ENCODE results near the gene KEAP1. TPM values are rescaled to one million over a fixed set of nuclear protein-coding genes. Genes with fewer than 3 reads are reported as not detected.

Gene KEAP1
- total and polyA plus RNA-seq, 9 of the 15 experiments (the other 6 are each of a cell fraction or from before 2014, with no cell fraction given): 2.1 to 95.6 (median 64.3) TPM

- no peak for TF ChIP-seq CEBPZ (IDR thresholded peaks at IDR 0.05; ENCODE audit: borderline replicate concordance, low read depth, low read length)
- no peak for TF ChIP-seq ZBTB12 (CRISPR knock-in tag; IDR thresholded peaks at IDR 0.05)
- TF ChIP-seq LEF1 (IDR thresholded peaks at IDR 0.05): no peak
- no peak for TF ChIP-seq SAP30 (IDR thresholded peaks at IDR 0.05; ENCODE audit: borderline replicate concordance, insufficient read depth, low read depth, low read length, poor library complexity, severe bottlenecking)
- TF ChIP-seq POLR3A (IDR thresholded peaks at IDR 0.05; ENCODE audit: borderline replicate concordance, extremely low read depth, insufficient read depth, insufficient read length): no peak
- TF ChIP-seq, protein P1, sequence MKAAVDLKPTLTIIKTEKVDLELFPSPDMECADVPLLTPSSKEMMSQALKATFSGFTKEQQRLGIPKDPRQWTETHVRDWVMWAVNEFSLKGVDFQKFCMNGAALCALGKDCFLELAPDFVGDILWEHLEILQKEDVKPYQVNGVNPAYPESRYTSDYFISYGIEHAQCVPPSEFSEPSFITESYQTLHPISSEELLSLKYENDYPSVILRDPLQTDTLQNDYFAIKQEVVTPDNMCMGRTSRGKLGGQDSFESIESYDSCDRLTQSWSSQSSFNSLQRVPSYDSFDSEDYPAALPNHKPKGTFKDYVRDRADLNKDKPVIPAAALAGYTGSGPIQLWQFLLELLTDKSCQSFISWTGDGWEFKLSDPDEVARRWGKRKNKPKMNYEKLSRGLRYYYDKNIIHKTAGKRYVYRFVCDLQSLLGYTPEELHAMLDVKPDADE (conservative IDR thresholded peaks at IDR 0.05; ENCODE audit: control insufficient read depth, low read depth, low read length): no peak
- TF ChIP-seq, protein P2, sequence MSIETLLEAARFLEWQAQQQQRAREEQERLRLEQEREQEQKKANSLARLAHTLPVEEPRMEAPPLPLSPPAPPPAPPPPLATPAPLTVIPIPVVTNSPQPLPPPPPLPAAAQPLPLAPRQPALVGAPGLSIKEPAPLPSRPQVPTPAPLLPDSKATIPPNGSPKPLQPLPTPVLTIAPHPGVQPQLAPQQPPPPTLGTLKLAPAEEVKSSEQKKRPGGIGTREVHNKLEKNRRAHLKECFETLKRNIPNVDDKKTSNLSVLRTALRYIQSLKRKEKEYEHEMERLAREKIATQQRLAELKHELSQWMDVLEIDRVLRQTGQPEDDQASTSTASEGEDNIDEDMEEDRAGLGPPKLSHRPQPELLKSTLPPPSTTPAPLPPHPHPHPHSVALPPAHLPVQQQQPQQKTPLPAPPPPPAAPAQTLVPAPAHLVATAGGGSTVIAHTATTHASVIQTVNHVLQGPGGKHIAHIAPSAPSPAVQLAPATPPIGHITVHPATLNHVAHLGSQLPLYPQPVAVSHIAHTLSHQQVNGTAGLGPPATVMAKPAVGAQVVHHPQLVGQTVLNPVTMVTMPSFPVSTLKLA (conservative IDR thresholded peaks at IDR 0.05): no peak
- no peak for TF ChIP-seq MEIS2 (IDR thresholded peaks at IDR 0.05; ENCODE audit: partially characterized antibody)
- TF ChIP-seq ATF3 (IDR thresholded peaks at IDR 0.05): no peak
- no peak for TF ChIP-seq ATF3 (CRISPR knock-in tag; conservative IDR thresholded peaks at IDR 0.05)
- no peak for TF ChIP-seq RBBP5 (IDR thresholded peaks at IDR 0.05; ENCODE audit: borderline replicate concordance, insufficient read depth, low read length, poor library complexity, severe bottlenecking)
- no peak for TF ChIP-seq PTRF (tag; IDR thresholded peaks at IDR 0.05)
- TF ChIP-seq BRCA1 (IDR thresholded peaks at IDR 0.05): no peak
- no peak for TF ChIP-seq BRCA1 (CRISPR knock-in tag; IDR thresholded peaks at IDR 0.05)
- TF ChIP-seq PML (IDR thresholded peaks at IDR 0.05; ENCODE audit: low read length): no peak
- TF ChIP-seq DACH1 (IDR thresholded peaks at IDR 0.05; ENCODE audit: partially characterized antibody): no peak
- TF ChIP-seq FOXP4 (CRISPR knock-in tag; IDR thresholded peaks at IDR 0.05; ENCODE audit: borderline replicate concordance): peak; percentile 43; the same call in 1 of the 2 replicates
Observed at GRCh38 chr19:10478903-10479384, 24.2 kb downstream of the KEAP1 start (continued).

Data from K562 (cell line).